PC-3 (cell line): Measurements from ENCODE around the gene ACO2.

Source experiments
- EZH2phosphoT487 ChIP-seq: fragments of 300-600 bp; sonication (generic); IDR thresholded peaks from 2 replicates; pipeline ENCODE4 v1.6.1; 2018; ENCODE audit warnings: mild to moderate bottlenecking, antibody characterized with exemption, low read length, borderline replicate concordance
- TF ChIP-seq, protein P1 (sequence below): fragments of 300-600 bp; sonication (generic); conservative IDR thresholded peaks from 2 replicates; pipeline ENCODE4 v1.5.1; 2017; ENCODE audit warnings: antibody characterized with exemption, low read depth, mild to moderate bottlenecking, low read length

DNA sequence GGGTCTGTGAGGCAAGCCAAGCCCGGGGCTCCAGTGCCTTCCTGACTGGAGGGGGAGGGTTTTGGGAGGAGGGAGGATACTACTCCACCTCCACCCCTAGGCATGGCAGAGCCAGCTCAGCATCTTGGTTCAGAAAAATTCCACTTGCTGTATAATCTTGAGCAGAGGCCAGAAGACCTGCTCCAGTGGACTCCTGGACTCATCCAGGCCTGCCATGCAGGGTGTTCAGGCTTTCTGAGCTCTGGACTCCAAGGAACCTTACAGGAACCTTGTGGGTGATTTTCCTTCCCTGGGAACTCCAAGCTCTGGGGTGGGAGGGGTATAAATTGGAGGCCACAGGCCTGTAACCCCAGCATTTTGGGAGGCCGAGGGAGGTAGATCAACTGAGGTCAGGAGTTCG is 101.3 kb downstream of the ACO2 start:
- TF ChIP-seq, protein P1, sequence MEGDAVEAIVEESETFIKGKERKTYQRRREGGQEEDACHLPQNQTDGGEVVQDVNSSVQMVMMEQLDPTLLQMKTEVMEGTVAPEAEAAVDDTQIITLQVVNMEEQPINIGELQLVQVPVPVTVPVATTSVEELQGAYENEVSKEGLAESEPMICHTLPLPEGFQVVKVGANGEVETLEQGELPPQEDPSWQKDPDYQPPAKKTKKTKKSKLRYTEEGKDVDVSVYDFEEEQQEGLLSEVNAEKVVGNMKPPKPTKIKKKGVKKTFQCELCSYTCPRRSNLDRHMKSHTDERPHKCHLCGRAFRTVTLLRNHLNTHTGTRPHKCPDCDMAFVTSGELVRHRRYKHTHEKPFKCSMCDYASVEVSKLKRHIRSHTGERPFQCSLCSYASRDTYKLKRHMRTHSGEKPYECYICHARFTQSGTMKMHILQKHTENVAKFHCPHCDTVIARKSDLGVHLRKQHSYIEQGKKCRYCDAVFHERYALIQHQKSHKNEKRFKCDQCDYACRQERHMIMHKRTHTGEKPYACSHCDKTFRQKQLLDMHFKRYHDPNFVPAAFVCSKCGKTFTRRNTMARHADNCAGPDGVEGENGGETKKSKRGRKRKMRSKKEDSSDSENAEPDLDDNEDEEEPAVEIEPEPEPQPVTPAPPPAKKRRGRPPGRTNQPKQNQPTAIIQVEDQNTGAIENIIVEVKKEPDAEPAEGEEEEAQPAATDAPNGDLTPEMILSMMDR: no peak
- TF ChIP-seq EZH2phosphoT487: no peak
